ENCODE results near the gene CKMT2. TPM values are rescaled to one million over a fixed set of nuclear protein-coding genes. Genes with fewer than 3 reads are reported as not detected.

The CKMT2 gene
- not detected in 2 replicates for total RNA-seq (2014; rRNA removed; shearing (Covaris generic))
- not detected in 2 replicates for polyA plus RNA-seq (2015; cell fraction: cytosol; rRNA removed)
- polyA plus RNA-seq (2015; cell fraction: nucleus; rRNA removed): not detected in 2 replicates

- DNase-seq (ENCODE audit: low read depth): no peak
Observed at GRCh38 chr5:81233080-81233634, at the start of gene CKMT2. CKMT2 (plus strand) TSS chr5:81233322; CDS start chr5:81251133, 17,811 bp downstream.

GRCh38 chr5:81183811-81184748, 49.0 kb upstream of the CKMT2 start:
- no peak for DNase-seq (ENCODE audit: low read depth)

DNA sequence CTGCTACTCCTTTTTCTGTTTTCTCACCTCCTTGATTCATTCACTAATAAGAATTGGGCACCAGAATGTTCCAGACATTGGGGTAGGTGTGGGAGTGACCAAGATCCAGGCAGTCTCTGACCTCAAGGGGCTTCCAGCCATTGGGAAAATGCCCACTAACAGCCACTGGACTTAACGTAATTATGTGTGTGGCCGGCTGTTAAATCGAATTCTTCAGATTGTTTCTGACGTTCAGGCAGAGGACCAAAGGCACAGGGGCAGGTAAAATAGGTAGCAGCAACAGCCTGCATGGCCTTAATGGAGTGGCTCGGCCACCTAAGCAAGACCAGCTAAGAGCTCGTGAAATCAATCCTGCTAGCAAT, 48.4 kb upstream of the CKMT2 start:
- no peak for DNase-seq (ENCODE audit: low read depth)

GRCh38 chr5:81187885-81188284, 45.2 kb upstream of the CKMT2 start:
- DNase-seq (ENCODE audit: low read depth): no peak

GRCh38 chr5:81188962-81189361, 44.2 kb upstream of the CKMT2 start:
- DNase-seq (ENCODE audit: low read depth): no peak

DNA sequence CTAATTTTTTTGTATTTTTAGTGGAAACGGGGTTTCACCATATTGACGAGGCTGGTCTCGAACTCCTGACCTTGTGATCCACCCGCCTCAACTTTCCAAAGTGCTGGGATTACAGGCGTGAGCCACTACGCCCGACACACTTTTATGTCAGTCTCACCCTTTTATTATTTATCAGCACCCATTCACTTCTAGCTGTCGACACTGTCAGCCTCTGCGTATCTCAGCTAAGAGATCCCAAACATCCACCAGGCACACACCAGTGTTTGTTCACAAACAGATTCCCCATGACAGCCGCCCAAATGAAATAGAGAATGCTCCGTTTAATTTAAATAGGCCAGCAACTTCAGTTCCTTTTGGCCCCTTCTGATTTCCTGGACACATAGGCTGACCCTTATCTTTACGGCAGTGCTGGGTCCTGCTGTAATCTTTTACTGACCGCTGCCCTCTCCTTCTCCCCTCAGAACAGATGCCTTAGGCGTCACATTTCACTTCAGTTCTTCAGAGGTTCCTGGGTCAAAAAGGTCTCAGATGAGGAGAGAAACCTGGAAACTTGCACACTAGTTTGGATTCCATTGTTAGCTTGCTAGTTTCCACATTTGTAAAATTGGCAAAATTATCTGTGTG, 43.1 kb upstream of the CKMT2 start:
- no peak for DNase-seq (ENCODE audit: low read depth)

DNA sequence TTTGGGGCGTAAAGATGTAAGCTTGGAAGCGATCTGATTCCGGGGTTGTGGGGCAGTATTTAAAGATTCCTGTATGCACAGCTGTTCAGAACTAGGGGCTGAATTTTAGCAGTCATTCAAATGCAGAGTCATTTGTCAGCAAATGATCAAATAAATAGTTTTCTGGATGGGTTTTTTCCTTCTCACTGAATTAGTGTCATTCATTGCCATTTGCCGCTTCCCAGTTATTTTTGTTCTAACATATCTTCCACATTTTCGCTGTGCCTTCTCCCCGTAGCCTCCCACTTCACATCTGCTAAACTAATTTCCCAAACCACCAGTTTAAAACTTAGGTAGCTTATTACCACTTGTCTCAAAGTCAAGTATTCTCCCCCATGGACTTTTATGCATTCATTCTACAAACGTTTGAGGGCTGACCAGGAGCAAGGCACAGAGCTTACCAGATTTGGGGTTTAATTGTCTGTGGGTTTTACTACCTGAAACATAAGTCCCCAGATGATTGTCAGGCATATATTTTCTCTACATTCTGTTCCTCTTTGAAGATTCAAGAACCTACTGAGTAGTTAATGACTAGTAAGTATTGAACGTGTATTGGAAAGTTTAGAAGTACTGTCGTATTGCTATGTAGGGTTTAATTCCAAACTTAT, 41.3 kb upstream of the CKMT2 start:
- DNase-seq (ENCODE audit: low read depth): no peak

DNA sequence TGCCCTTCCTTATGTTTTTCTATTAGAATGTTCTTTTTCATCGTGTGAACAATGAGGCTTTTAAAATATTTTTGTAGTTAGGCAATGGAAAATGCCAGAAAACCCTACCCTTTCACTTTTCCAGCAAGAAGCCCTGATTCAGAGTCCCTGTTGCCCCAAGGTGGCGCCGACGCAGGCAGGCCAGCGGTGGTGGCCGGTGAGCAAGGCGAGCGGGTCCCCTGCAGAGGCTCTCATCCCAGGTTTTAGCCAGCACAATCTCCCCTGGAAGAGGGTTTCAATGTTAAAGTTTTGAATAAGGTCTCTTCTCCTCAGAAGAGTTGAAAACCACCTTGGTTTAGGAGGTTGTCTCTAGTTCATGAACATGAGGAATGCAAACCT, 40.8 kb upstream of the CKMT2 start:
- DNase-seq (ENCODE audit: low read depth): no peak

- peak; percentile 78 for DNase-seq (ENCODE audit: low read depth)
Observed at GRCh38 chr5:81194633-81195334, 38.3 kb upstream of the CKMT2 start.

GRCh38 chr5:81195335-81195929, 37.7 kb upstream of the CKMT2 start:
- no peak for DNase-seq (ENCODE audit: low read depth)

GRCh38 chr5:81202655-81203054, 30.5 kb upstream of the CKMT2 start:
- no peak for DNase-seq (ENCODE audit: low read depth)

GRCh38 chr5:81203729-81204128, 29.4 kb upstream of the CKMT2 start:
- DNase-seq (ENCODE audit: low read depth): no peak

DNA sequence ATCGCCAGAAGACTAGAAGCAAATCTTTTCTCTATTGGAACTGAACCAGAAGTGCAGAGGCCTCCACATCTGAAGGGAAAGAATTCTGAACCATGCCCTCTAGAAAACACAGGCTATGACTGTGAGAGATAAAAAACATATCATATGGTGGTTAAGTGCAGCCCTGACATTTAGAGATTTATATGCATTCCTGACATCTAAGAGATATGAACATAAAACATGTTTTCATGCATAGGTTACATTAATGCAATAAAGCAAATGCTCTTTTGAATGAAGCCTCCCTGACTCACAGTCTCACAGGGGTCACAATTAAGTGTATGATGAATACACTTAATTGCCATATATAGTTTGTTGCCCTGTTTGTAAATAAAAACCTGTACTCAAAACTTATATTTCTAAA, 28.9 kb upstream of the CKMT2 start:
- DNase-seq (ENCODE audit: low read depth): no peak

- no peak for DNase-seq (ENCODE audit: low read depth)
Observed at GRCh38 chr5:81205058-81205457, 28.1 kb upstream of the CKMT2 start.

DNA sequence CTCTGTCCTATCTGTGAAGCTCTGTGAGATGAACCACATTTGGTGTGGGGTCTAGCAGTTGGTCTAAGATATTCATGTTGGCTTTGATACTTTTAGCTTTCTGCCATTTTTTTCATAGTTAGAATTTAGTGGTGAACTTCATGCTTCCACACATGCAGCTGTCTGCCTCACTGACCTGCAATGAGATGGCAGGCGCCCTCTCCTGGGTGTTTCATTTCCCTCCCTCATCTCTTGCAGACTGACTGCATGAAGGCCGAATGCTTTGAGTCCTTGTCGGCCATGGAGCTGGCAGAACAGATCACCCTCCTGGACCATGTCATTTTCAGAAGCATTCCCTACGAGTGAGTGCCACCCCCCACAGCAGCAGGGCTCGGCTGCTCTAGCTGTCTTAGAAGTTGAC, 26.1 kb upstream of the CKMT2 start:
- peak; percentile 11 for DNase-seq (ENCODE audit: low read depth)

GRCh38 chr5:81208904-81209303, 24.2 kb upstream of the CKMT2 start:
- DNase-seq (ENCODE audit: low read depth): peak; percentile 34

DNA sequence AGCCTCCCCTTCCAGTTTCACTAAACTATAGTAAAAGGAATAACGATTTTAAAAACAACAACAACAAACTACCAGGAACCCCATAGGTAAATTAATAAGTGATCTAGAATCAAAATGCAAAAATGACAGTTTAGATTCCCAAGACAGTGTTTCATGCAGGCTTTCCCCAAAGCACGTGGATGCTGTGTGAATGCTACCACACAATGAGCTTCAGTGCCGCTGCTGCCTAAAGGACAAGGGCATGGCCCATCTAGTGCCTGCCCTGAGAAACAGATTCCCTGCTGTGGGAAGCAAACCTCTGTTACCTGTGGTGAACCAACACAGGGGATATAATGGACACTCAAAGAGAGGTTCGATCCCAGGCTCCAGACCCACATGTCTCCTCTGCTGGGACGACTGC, 23.7 kb upstream of the CKMT2 start:
- DNase-seq (ENCODE audit: low read depth): no peak

DNA sequence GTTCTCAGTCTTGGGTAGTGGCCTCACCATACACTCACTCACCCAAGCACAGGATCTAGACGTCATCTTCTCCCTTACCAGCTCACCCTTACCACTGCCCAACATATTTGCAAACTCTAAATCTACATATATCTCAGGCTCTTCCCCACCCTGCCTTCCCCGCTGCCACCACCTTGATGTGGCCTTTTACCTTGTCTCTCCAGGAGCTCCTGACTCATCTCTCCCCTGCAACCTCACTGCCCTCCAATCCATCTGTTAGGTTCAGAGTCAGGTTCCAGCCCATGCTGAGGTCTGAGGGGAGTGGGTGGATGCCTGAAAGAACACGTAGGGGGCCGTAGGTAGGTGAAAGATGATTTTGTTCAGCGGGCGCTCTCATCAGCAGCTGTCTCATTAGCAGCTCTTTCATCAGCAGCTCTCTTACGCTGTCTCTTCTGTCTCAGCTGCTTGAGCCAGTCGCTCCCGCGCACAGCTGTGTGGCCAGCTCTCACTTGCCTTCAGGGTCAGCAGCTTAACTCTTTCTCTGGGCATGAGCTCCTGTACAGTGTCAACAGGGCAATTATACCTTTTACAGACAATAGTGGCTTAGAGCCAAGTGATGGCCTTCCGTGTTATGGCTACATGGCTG, 23.1 kb upstream of the CKMT2 start:
- no peak for DNase-seq (ENCODE audit: low read depth)

DNA sequence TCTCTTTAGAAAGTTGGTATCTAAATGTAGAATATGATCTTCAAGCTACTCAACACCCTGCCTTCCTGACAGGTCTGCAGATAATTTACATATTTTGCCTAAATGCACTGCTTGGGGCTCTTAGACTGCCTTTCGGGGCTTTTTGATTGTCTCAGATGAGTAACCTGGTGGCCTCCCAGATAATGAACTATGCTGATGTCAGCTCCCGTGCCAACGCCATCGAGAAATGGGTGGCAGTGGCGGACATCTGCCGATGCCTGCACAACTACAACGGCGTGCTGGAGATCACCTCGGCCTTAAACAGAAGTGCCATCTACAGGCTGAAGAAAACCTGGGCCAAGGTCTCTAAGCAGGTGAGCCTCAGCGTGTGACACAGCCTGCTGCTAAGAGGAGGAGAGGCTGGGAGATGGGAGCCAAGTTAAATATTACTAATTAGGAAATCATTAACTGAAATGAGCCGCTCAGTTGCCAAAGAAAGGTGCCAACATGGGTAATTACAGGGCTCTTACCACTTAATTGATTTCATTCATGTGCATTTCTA, 20.8 kb upstream of the CKMT2 start:
- DNase-seq (ENCODE audit: low read depth): no peak

GRCh38 chr5:81213070-81213469, 20.1 kb upstream of the CKMT2 start:
- DNase-seq (ENCODE audit: low read depth): no peak
